SK-N-SH treated with all-trans-retinoic acid at 6 μM for 48 hours (cell line): ENCODE data around the gene KLK5.

Experiments
- CSDC2 ChIP-seq: fragments of 250-450 bp; sonication (Bioruptor Pico); IDR thresholded peaks from 2 replicates; pipeline ENCODE4 v1.5.0; 2020; ENCODE audit warnings: mild to moderate bottlenecking, moderate library complexity
- CSRNP3 ChIP-seq: fragments of 250-450 bp; sonication (Bioruptor Pico); IDR thresholded peaks from 2 replicates; pipeline ENCODE4 v1.5.1; 2021; ENCODE audit warnings: mild to moderate bottlenecking, moderate library complexity
- GLIS3 ChIP-seq: fragments of 250-450 bp; sonication (Bioruptor Pico); IDR thresholded peaks from 2 replicates; pipeline ENCODE4 v1.5.0; 2020; ENCODE audit warnings: mild to moderate bottlenecking, moderate library complexity
- ISL1 ChIP-seq: fragments of 250-450 bp; sonication (Bioruptor Pico); IDR thresholded peaks from 2 replicates; pipeline ENCODE4 v2.1.2; 2022; ENCODE audit warnings: mild to moderate bottlenecking, moderate library complexity
- PATZ1 ChIP-seq: fragments of 250-450 bp; sonication (Bioruptor Pico); IDR thresholded peaks from 2 replicates; pipeline ENCODE4 v1.8.0; 2020; ENCODE audit warnings: mild to moderate bottlenecking, moderate library complexity, borderline replicate concordance
- POU6F1 ChIP-seq: fragments of 250-450 bp; sonication (Bioruptor Pico); IDR thresholded peaks from 2 replicates; pipeline ENCODE4 v1.8.0; 2021; ENCODE audit warnings: low read depth, mild to moderate bottlenecking, moderate library complexity, borderline replicate concordance
- RARB ChIP-seq: fragments of 250-450 bp; sonication (Bioruptor Pico); IDR thresholded peaks from 2 replicates; pipeline ENCODE4 v1.8.0; 2021; ENCODE audit warnings: mild to moderate bottlenecking, moderate library complexity
- SNAI2 ChIP-seq: fragments of 250-450 bp; sonication (Bioruptor Pico); IDR thresholded peaks from 2 replicates; pipeline ENCODE4 v1.5.0; 2020; ENCODE audit warnings: mild to moderate bottlenecking, moderate library complexity
- ZC3H10 ChIP-seq: fragments of 250-450 bp; sonication (Bioruptor Pico); IDR thresholded peaks from 2 replicates; pipeline ENCODE4 v1.5.1; 2021; ENCODE audit warnings: mild to moderate bottlenecking, moderate library complexity
- ZNF565 ChIP-seq: fragments of 450-650 bp; formaldehyde crosslinking; conservative IDR thresholded peaks from 2 replicates; pipeline ENCODE4 v1.5.0; 2020; ENCODE audit warnings: low read depth, mild to moderate bottlenecking, moderate library complexity
- ZNF70 ChIP-seq: fragments of 450-650 bp; formaldehyde crosslinking; IDR thresholded peaks from 2 replicates; pipeline ENCODE4 v1.5.0; 2020; ENCODE audit warnings: mild to moderate bottlenecking, moderate library complexity

GRCh38 chr19:50978772-50979390 lies 26.0 kb upstream of the KLK5 start:
- TF ChIP-seq POU6F1 (CRISPR knock-in tag): no peak
- TF ChIP-seq ZNF565: no peak
- TF ChIP-seq ISL1 (CRISPR knock-in tag): no peak
- TF ChIP-seq CSDC2: no peak
- no peak for TF ChIP-seq PATZ1
- TF ChIP-seq ZC3H10 (CRISPR knock-in tag): no peak
- no peak for TF ChIP-seq SNAI2
- TF ChIP-seq ZNF70: no peak
- no peak for TF ChIP-seq RARB
- TF ChIP-seq GLIS3 (CRISPR knock-in tag): no peak
- TF ChIP-seq CSRNP3 (CRISPR knock-in tag): no peak
